Muscle layer of colon (tissue), 2 donors: ENCODE data around the gene EXD2.
"Not testable (repeated sequence)": the region's sequence is repeated elsewhere in the genome, so short reads cannot be mapped to it uniquely, and the experiment has no call there.

Source experiments
- H3K27ac ChIP-seq: one replicate; pipeline ENCODE4 v1.7.0; 2013; ENCODE audit warnings: low read depth, mild to moderate bottlenecking, low read length, moderate library complexity
- H3K27me3 ChIP-seq, 2 donors: one replicate each; pipeline ENCODE4 v1.7.0; 2013; ENCODE audit warnings: low read length in 2 of 2, mild to moderate bottlenecking in 2 of 2; ENCODE audit not compliant: insufficient read depth in 2 of 2, control insufficient read depth in 1 of 2
- H3K36me3 ChIP-seq: one replicate; pipeline ENCODE4 v1.7.0; 2013; ENCODE audit warnings: mild to moderate bottlenecking, low read length; ENCODE audit not compliant: insufficient read depth
- H3K4me1 ChIP-seq: one replicate; pipeline ENCODE4 v1.7.0; 2013; ENCODE audit warnings: mild to moderate bottlenecking, low read length; ENCODE audit not compliant: insufficient read depth
- H3K4me3 ChIP-seq, 2 donors: one replicate each; pipeline ENCODE4 v1.7.0; 2013; ENCODE audit warnings: low read length in 2 of 2, low read depth in 1 of 2, mild to moderate bottlenecking in 1 of 2, moderate library complexity in 1 of 2
- H3K9ac ChIP-seq: one replicate; pipeline ENCODE4 v1.7.0; 2013; ENCODE audit warnings: low read length
- H3K9me3 ChIP-seq: one replicate; pipeline ENCODE4 v1.7.0; 2013; ENCODE audit warnings: mild to moderate bottlenecking, low read length
- donor health status: abdominal sarcoma.
- donor health status: Adenocarcinoma of cecum.

EXD2 gene

DNA sequence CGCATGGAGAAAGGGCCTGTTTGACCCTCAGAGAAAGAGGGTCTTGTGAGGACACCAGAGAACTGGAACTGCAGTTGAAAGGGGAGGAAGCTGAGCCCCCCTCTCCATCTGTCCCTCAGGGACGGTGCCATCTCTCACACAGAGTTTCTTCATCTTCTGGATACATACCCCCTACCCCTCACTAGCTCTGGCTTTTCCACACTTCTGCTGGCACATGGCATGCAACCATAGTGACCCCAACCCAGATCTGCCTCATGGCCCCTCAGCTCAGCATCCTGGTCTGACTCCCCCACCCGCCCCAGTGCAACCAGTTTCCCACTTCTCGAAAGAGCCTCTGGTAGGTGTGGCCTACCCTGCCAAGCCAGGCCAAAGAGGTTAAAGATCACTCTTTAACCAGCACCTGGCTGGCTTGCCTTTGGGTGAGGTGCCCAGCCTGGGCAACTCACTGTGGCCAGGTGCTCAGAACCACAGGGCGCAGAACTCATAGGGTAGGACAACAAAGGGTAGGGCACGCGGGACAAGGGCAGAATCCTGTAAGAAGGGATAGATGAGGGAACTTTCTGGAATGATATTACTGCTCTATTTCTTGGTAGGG lies 94.5 kb downstream of the EXD2 start:
- no peak overlapping the region for H3K27ac ChIP-seq
- H3K36me3 ChIP-seq, result no peaks in the 10 kb centered on the region
- H3K4me3 ChIP-seq, result no peak overlapping the region
- no peaks in the 10 kb centered on the region for H3K9me3 ChIP-seq
- H3K4me1 ChIP-seq, result peaks cover 16% of the 10 kb centered on the region
- no peak overlapping the region for H3K9ac ChIP-seq
- no peaks in the 10 kb centered on the region for H3K27me3 ChIP-seq

DNA sequence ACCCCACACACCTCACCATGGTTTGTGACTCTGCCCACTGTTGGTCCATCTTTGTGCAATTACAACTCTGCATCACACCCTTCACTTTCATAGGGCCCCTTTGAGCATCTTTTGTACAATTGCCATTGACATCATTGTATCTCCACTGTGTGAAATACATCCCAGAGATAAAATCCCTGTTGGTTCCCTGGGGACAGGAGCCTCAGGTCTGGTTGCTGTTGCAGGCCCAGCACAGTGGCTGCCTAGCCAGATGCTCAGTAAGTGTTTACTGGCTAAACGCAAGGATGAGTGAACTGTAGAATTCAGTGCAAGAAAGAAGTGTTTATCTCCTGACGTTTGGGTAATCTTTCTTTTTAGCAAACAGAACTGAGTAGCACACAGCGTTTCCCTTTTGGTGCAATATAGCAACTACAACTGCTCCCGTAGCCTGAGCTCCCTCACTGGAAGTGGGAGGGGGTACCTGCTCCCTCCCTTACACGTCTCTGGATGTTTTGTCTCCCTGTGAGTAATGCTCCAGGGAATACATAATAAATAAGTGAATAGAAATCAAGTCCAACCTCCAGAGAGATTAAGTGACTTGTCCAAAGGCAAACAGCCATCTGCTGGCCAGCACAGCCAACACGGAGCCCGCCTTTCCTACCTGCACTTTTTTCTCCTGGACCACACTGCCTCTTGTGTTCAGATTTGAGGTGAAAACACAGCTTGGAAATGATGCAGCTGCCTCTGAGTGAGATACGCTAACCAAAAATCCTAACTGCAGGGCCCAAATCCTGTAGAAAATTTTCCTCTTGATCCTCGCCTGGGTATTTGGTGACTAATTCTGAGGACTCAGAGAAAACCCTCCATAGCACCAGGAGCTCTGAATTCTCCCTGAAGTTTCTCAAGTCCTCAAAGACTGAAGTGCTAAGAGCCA lies 96.1 kb downstream of the EXD2 start:
- Histone ChIP-seq H3K36me3 (no peaks in the 10 kb centered on the region), H3K27me3 (no peaks in the 10 kb centered on the region), H3K4me1 (peaks cover 16% of the 10 kb centered on the region), H3K4me3 (no peak overlapping the region), H3K9me3 (no peaks in the 10 kb centered on the region), H3K9ac (no peak overlapping the region), H3K27ac (no peak overlapping the region)

DNA sequence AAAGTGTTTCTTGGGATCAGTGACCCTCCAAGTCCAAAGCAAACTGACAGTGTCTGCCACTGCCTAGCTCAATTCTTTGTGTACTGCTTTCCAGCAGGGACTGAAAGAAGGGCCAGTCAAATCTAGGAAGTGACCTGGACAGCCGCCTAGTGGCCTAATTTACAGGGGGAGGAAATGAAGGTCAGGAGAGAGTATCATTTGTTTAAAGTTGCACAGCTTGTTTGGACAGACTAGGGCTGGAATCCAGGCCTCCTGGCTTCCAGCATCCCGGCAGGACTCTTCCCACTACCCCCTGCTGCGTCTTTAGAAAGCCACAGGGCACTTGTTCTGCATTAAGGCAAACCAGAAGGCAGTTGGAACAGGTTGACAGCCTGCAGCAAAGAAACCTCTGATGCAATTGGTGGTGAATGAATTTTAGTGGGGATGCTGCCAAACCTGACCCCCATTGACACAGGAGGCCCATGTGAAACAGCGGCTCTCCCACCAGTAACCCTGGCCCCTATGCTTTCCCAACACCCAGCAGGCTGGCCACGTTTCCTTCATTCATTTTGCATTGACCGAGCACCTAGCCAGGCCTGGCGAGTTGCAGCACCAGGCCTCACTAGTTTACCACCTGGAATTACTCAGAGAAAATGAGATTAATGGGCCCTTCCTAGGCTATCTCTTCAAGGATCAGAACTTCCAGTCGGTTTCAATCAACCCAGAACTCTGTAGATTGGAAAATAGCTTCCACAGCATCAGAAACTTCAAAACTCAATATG lies 96.9 kb downstream of the EXD2 start:
- H3K9me3 ChIP-seq, result no peaks in the 10 kb centered on the region
- H3K4me3 ChIP-seq, result no peak overlapping the region
- no peak overlapping the region for H3K27ac ChIP-seq
- H3K27me3 ChIP-seq, result no peaks in the 10 kb centered on the region
- H3K4me1 ChIP-seq, result peaks cover 16% of the 10 kb centered on the region
- no peak overlapping the region for H3K9ac ChIP-seq
- H3K36me3 ChIP-seq, result no peaks in the 10 kb centered on the region

DNA sequence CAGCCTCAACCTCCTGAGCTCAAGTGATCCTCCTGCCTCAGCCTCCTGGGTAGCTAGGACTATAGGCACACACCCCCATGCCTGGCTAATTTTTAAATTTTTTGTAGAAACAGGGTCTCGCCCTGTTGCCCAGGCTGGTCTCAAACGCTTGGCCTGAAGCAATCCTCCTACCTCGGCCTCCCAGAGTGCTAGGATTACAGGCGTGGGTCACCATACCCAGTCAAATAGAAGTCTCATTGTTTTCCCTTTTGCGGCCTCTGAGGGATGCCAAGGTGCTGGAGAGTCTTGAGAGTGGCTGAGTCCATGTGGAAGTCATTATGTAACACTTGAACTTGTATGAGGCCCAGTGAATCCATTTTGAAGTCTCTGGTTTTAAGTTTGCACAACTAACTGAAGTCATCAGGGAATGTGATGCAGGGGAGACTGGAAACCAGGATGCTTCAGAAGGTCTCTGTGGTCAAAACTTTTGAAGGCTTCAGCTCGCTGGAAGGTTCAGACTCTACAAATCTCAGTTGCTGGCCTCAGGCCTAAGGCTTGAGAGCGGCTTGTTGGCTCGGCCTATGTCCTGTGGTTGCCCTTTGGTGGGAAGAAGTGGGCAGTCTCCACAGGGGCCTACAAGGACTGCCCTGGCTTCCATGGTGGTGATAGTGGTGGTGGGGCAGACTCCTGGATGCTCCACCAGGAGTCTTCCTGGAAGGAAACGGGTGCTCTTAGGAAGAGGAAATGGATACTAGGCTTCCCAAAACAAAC lies 97.8 kb downstream of the EXD2 start:
- Histone ChIP-seq H3K9me3 (no peaks in the 10 kb centered on the region), H3K27ac (no peak overlapping the region), H3K9ac (no peak overlapping the region), H3K27me3 (no peaks in the 10 kb centered on the region), H3K4me1 (peaks cover 16% of the 10 kb centered on the region), H3K4me3 (no peak overlapping the region), H3K36me3 (no peaks in the 10 kb centered on the region)

DNA sequence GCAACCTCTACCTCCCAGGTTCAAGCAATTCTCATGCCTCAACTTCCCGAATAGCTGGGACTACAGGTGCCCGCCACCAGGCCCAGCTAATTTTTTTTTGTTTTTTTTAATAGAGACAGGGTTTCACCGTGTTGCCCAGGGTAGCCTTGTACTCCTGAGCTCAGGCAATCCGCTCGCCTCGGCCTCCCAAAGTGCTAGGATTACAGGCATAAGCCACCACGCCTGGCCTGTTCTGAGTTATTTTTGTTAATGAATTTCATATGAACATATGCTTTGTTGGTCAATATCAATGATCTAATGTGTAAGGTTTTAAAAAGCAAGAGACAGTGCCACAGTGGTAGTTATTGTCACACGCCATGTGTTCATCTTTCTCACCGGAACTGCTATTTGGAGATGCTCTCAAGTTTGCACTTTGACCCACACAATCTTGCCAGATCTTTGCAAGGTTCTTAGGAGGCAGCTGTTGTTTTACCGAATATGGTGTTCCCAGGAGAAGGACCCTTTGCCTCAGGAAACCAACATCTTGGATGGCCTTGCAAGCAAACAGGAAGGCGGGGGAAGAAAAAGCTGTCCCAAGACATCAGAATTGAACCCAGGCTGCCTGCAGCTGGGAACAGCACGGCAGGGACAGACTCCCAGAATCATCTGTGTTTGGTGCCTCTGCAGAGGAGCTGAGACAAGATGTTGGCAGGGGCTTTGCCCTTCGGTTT lies 98.7 kb downstream of the EXD2 start:
- Histone ChIP-seq H3K36me3 (no peaks in the 10 kb centered on the region), H3K27ac (no peak overlapping the region), H3K9me3 (no peaks in the 10 kb centered on the region), H3K4me3 (no peak overlapping the region), H3K27me3 (no peaks in the 10 kb centered on the region), H3K4me1 (peaks cover 16% of the 10 kb centered on the region), H3K9ac (no peak overlapping the region)

DNA sequence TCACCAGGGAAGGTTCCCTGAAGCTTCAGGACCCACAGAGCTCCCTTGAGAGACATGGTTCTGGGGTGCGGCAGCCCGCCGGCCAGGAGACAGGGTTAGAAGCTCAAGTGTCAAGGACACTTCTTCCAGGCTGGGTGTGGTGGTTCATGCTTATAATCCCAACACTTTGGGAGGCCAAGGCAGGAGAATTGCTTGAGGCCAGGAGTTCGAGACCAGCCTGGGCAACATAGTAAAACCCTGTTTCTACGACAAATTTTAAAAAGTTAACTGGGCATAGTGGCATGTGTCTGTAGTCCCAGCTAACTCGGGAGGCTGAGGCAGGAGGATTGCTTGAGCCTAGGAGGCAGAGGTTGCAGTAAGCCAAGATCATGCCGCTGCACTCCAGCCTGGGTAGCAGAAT lies 99.6 kb downstream of the EXD2 start:
- not testable (repeated sequence) for H3K27ac ChIP-seq, H3K36me3 ChIP-seq, H3K9me3 ChIP-seq, H3K4me3 ChIP-seq, H3K27me3 ChIP-seq, H3K9ac ChIP-seq
- peaks cover 16% of the 10 kb centered on the region for H3K4me1 ChIP-seq

DNA sequence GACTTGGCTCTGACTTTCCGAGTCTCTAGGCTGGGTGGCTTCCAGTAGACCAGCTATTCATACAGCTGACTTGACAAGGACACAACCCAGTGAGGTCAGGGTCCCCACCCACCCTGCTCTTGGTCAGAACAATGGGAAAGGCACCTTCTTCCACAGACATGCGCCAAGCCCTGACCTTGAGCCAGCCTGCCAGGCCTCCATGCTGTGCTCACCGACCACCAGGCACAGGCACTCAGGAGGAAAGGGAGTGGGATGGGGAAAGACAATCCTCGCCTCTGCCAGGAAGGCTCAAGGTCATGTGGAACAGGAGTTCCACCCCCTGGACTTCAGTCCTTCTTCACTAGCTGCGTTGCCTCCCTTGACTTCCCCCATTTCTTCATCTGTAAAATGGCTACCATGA lies 100.1 kb downstream of the EXD2 start:
- Histone ChIP-seq H3K9ac (no peak overlapping the region), H3K4me1 (peaks cover 16% of the 10 kb centered on the region), H3K36me3 (no peaks in the 10 kb centered on the region), H3K27ac (no peak overlapping the region), H3K9me3 (no peaks in the 10 kb centered on the region), H3K27me3 (no peaks in the 10 kb centered on the region), H3K4me3 (no peak overlapping the region)

DNA sequence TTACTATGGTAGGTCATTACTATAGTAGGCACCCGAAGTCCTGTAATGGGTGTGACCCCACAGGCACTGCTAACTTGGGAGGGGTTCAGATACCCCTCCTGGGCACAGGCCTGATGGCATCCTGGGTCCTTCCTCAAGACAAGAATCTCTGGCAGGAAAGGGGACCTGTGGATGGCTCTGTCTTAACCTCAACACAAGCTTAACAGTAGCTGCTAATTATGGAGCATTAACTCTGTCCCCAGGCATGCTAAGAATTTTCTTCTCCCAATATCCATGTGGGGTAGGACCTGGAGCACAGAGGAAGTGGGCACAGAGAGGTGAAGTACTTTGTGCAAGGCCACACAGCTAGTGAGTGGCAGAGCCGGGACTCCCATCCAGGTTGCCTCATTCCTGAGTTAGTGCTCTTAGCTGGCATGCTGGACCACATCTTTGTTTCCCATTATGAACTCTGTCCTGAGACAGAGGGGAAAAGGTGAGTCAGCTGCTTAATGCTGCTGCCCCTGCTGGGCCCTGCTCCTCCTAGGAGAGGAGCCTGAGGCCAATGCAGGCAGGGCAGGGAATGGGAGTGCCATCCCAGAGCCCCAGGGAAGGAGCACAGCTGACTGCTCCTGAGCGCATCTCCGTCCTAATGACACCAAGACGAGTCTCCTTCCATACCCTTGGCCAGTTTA lies 100.7 kb downstream of the EXD2 start:
- Histone ChIP-seq H3K4me3 (no peak overlapping the region), H3K9me3 (no peaks in the 10 kb centered on the region), H3K27ac (no peak overlapping the region), H3K27me3 (no peaks in the 10 kb centered on the region), H3K36me3 (no peaks in the 10 kb centered on the region), H3K4me1 (peaks cover 14% of the 10 kb centered on the region), H3K9ac (no peak overlapping the region)
